NB4 (cell line): ENCODE results near the gene SIMC1.

Experiments
- DNase-seq: peaks from one replicate; pipeline ENCODE4 v3.0.0; 2010; ENCODE audit warnings: low read depth
- H3K4me3 ChIP-seq: one replicate; pipeline ENCODE4 v1.5.1; 2011; ENCODE audit warnings: mild to moderate bottlenecking, low read depth, low read length, moderate library complexity
- MYC ChIP-seq: IDR thresholded peaks from 2 replicates; pipeline ENCODE4 v1.6.1; 2011; ENCODE audit warnings: low read depth, low read length
- POLR2A ChIP-seq: IDR thresholded peaks from 2 replicates; pipeline ENCODE4 v1.6.1; 2011; ENCODE audit warnings: mild to moderate bottlenecking; ENCODE audit not compliant: insufficient read length; ENCODE audit errors: extremely low read depth
- TF ChIP-seq, protein P1 (sequence below): IDR thresholded peaks from one replicate; pipeline ENCODE4 v1.5.1; 2012; ENCODE audit warnings: low read depth, low read length
- TF ChIP-seq, protein P2 (sequence below): IDR thresholded peaks from 2 replicates; pipeline ENCODE4 v1.6.1; 2011; ENCODE audit warnings: low read depth, low read length

The SIMC1 gene

DNA sequence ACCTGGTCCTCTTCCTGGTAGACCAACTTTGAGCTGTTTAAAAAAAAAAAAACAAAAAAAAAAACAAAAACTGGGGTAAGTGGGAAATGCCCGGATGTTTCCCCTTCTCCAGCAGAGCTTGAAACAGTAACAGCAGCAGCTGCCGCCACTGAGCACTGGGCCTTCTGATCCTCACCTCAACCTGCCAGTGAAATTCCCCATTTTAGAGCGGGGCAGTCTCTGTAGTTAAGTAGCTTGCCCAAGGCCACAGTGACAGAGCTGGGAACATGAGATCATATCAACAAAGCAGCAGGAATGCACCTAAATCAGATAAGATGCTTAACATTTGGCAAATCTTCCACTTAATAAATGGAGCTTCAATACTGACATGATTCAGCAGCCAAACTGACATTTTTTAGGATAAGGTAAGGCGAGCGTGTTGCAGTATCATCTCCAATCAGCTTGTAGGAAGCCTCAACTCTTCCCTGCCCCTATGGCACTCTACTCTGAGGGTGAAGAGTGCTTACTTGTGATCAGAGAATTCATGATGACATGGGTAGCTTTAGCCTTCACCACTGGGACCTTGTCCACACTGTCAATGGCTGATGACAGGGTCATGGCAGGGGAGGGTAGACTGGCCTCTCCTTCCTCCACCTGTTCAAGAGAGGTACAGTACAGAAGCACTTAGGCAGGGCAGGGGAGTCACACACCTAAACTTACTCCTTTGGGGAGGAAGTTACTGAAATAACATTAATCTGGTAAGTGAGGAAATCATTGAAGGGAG lies 114.1 kb downstream of the SIMC1 start:
- no peak for DNase-seq
- H3K4me3 ChIP-seq = no peak overlapping the region
- TF ChIP-seq POLR2A (no peak), MYC (no peak)
- TF ChIP-seq, protein P1, sequence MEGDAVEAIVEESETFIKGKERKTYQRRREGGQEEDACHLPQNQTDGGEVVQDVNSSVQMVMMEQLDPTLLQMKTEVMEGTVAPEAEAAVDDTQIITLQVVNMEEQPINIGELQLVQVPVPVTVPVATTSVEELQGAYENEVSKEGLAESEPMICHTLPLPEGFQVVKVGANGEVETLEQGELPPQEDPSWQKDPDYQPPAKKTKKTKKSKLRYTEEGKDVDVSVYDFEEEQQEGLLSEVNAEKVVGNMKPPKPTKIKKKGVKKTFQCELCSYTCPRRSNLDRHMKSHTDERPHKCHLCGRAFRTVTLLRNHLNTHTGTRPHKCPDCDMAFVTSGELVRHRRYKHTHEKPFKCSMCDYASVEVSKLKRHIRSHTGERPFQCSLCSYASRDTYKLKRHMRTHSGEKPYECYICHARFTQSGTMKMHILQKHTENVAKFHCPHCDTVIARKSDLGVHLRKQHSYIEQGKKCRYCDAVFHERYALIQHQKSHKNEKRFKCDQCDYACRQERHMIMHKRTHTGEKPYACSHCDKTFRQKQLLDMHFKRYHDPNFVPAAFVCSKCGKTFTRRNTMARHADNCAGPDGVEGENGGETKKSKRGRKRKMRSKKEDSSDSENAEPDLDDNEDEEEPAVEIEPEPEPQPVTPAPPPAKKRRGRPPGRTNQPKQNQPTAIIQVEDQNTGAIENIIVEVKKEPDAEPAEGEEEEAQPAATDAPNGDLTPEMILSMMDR = no peak
- TF ChIP-seq, protein P2, sequence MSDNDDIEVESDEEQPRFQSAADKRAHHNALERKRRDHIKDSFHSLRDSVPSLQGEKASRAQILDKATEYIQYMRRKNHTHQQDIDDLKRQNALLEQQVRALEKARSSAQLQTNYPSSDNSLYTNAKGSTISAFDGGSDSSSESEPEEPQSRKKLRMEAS = no peak

DNA sequence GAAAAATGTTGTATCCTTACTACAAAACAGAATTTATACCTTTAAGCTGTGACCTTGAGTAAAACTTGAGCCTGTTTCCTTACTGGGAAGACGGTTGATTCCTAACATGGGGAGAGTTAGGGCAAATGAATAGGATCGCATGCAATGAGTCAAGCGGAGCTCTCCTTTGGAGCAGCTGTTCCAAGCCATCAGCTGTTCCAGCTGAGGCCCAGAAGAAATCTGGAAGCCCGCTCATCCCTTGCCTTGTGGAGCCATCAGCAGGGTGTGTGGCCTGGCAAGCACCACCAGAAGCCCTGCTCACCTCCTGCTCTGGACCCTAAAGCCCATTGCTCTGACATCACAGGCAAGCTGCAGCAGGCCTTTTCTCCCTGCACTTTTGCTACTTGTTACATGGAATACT lies 115.3 kb downstream of the SIMC1 start:
- DNase-seq = no peak
- H3K4me3 ChIP-seq = no peak overlapping the region
- TF ChIP-seq, protein P2 = no peak
- TF ChIP-seq POLR2A (no peak), MYC (no peak)
- TF ChIP-seq, protein P1 = no peak

DNA sequence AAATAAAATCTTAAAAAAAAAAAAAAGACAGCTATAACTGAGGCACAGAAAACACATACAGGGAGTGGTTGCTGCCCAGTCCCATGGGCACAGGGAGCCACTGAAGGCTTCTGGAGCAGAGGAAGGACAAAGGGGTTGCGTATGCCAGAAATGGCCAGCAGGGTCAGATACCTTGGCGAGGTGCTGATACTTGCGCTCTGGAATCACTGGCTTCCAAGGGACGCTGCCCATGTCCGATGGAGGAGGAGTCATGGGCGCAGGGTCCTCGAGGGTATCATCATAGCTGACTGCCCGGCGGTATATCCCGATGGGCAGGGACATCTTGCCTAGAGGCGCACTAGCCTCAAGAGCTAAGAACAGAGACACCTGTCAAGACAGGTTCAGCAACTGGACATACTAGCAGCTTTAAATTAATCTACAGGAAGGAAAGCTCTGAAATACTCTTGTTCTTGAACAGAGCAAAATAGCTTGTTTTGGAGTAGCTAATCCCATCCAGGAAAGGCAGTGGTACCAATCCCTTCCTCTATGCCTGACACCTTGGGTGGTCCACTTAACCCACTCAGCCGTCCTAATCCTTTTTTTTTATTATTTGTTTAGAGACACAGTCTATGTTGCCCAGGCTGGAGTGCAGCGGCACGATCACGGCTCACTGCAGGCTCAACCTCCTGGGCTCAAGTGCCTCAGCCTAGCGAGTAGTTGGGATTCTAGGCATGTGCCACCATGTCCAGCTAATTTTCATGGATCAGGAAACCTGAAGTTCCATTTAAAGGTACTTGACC lies 117.4 kb downstream of the SIMC1 start:
- DNase-seq = no peak
- TF ChIP-seq, protein P2 = no peak
- no peak for TF ChIP-seq MYC
- no peak for TF ChIP-seq POLR2A
- TF ChIP-seq, protein P1 = no peak

DNA sequence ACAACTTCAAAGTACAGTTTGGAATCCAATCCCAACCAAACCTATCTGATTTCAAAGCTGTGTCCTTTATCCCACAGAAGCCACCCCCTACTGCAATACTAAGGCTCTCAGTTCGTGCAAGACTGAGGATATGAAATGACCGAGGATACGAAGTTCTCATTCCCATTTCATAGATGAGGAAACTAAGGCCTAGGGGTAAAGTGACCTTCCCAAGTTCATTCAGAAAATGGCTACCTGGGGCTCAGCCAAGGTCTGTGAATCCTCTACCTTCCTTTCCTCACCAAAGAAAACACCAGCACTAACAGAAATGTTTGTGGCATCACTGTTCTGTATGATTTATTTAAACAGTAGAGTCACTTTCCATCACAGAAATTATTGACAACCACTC lies 117.9 kb downstream of the SIMC1 start:
- TF ChIP-seq, protein P2 = no peak
- TF ChIP-seq MYC (no peak), POLR2A (no peak)
- TF ChIP-seq, protein P1 = no peak
- H3K4me3 ChIP-seq = no peak overlapping the region
- no peak for DNase-seq

More for the DNA sequence above, 117.4 kb downstream of the SIMC1 start:
- H3K4me3 ChIP-seq = no peak overlapping the region

DNA sequence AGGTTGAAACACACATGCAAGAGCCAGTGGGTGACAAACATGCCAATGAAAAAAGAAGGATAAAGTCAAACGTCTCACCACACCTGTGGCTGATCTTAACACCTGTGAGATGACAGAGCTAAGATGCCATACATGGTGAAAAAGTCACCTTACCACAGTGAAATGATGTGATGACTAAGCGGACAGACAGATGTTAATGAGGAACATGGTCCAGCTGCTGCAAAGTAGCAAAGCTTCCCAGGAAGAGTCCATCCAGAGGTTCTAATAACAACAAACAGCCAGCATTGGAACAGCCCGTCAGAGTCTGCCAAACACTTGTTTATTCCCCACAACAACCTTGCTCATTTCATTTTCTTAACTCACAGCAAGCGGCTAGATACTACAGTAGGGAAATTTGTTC lies 121.4 kb downstream of the SIMC1 start:
- DNase-seq = no peak
- TF ChIP-seq, protein P1 = no peak
- no peak for TF ChIP-seq MYC
- TF ChIP-seq, protein P2 = no peak
- no peak for TF ChIP-seq POLR2A
- H3K4me3 ChIP-seq = no peak overlapping the region
